ENCODE results near the gene ZBTB22. TPM values are rescaled to one million over a fixed set of nuclear protein-coding genes. Genes with fewer than 3 reads are reported as not detected.

ZBTB22 gene
- total and polyA plus RNA-seq, 4 donors, result 1.6 to 7.8 (median 4.7) TPM

DNA sequence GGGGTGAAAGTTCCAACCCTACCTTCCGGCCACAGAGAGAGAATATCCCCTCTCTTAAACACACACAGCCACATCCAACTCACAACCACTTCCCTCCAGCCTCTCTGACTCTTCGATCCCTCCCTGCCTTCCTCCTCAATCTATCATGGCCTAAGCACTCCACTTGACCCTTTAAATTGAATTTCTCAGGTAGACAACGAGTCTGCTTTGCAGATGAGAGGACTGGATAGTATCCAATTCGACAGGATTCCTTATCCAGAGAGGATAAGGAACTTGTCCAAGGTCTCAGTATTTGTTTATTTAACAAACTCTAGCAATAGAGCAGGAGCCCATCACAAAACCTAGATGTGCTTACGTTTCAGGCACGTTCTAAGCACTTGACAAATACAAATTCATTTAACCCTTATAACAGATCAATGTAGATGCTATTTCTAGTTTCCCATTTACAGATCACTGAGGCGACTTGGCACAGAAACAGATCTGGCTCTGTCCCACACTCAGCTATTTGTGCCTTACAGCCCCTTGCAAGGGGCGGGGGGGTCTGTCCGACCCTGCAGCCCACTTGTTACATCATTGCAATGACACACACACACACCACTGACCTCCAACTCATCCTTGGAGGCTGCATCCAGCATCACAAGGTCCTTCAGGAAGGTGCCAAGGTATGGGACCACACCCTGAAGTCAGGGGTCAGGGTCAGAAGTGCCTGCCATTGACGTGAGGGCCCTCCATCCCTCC is 23.3 kb downstream of the ZBTB22 start:
- WGBS, result 78% methylated on average over 10 of the region's 10 CpGs
- peaks cover 7 to 38% (median 15%) of the 10 kb centered on the region in 4 donors for H3K36me3 ChIP-seq (ENCODE audit: control insufficient read depth in 4 of 4, insufficient read depth in 3 of 4, low read depth in 1 of 4, low read length in 3 of 4)

DNA sequence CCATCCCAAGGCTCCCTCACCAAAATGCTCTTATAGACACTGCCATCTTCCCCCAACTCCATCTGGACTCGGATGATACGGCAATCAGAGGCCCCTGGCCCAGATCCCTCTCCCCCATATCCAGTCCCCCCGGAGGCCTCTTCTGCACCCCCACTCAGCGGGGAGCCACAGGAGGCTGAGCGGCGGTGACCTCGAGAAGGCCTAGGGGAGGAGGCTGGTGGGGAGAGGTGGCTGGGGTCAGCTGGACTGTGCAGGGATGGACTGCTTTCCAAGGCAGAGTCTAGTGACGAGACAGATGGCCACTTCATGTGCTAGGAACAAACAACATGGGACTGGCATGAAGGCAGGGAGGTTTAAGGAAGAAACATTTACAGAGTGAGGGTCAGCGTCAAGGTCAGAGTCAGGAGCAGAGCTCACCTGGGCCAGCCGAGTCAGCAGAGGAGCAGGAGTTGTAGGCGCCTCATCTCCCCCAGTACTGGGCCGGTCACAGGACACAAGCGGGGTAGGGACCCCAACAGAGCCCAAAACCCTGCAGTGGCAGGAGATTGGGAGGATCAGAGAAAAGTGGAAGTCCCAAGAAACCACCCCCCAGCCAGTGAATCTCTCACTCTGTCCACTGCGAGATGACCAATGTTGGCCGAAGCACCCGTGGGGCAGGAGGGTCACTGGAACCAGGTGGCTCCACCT is 24.4 kb downstream of the ZBTB22 start:
- H3K4me1 ChIP-seq (ENCODE audit: control insufficient read depth in 4 of 4, insufficient read depth in 4 of 4, low read length in 3 of 4), result peaks cover 14 to 39% (median 30%) of the 10 kb centered on the region in 4 donors
- TF ChIP-seq, protein P1, sequence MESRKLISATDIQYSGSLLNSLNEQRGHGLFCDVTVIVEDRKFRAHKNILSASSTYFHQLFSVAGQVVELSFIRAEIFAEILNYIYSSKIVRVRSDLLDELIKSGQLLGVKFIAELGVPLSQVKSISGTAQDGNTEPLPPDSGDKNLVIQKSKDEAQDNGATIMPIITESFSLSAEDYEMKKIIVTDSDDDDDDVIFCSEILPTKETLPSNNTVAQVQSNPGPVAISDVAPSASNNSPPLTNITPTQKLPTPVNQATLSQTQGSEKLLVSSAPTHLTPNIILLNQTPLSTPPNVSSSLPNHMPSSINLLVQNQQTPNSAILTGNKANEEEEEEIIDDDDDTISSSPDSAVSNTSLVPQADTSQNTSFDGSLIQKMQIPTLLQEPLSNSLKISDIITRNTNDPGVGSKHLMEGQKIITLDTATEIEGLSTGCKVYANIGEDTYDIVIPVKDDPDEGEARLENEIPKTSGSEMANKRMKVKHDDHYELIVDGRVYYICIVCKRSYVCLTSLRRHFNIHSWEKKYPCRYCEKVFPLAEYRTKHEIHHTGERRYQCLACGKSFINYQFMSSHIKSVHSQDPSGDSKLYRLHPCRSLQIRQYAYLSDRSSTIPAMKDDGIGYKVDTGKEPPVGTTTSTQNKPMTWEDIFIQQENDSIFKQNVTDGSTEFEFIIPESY (IDR thresholded peaks at IDR 0.05), result no peak
- TF ChIP-seq, protein P2, sequence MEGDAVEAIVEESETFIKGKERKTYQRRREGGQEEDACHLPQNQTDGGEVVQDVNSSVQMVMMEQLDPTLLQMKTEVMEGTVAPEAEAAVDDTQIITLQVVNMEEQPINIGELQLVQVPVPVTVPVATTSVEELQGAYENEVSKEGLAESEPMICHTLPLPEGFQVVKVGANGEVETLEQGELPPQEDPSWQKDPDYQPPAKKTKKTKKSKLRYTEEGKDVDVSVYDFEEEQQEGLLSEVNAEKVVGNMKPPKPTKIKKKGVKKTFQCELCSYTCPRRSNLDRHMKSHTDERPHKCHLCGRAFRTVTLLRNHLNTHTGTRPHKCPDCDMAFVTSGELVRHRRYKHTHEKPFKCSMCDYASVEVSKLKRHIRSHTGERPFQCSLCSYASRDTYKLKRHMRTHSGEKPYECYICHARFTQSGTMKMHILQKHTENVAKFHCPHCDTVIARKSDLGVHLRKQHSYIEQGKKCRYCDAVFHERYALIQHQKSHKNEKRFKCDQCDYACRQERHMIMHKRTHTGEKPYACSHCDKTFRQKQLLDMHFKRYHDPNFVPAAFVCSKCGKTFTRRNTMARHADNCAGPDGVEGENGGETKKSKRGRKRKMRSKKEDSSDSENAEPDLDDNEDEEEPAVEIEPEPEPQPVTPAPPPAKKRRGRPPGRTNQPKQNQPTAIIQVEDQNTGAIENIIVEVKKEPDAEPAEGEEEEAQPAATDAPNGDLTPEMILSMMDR (IDR thresholded peaks at IDR 0.05; ENCODE audit: low read depth, low read length, missing input control), result no peak
- no peak for TF ChIP-seq YY1 (IDR thresholded peaks at IDR 0.05)
- TF ChIP-seq EGR1 (IDR thresholded peaks at IDR 0.05; ENCODE audit: low read depth in 2 of 2), result no peak
- no peak for TF ChIP-seq RXRA (IDR thresholded peaks at IDR 0.05)
- no peak for TF ChIP-seq GABPA (IDR thresholded peaks at IDR 0.05 in 1 of 2, conservative IDR thresholded peaks at IDR 0.05 in 1 of 2)
- no peak for TF ChIP-seq SP1 (IDR thresholded peaks at IDR 0.05)
- no peak for TF ChIP-seq RAD21 (IDR thresholded peaks at IDR 0.05)
- TF ChIP-seq, protein P3, sequence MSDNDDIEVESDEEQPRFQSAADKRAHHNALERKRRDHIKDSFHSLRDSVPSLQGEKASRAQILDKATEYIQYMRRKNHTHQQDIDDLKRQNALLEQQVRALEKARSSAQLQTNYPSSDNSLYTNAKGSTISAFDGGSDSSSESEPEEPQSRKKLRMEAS (IDR thresholded peaks at IDR 0.05), result no peak
- no peak for TF ChIP-seq FOXA2 (IDR thresholded peaks at IDR 0.05)
- no peak for TF ChIP-seq HNF4G (IDR thresholded peaks at IDR 0.05)
- no peak for TF ChIP-seq JUND (IDR thresholded peaks at IDR 0.05)
- TF ChIP-seq NR2F2 (IDR thresholded peaks at IDR 0.05), result no peak

More for the DNA sequence above, 23.3 kb downstream of the ZBTB22 start:
- H3K27ac ChIP-seq (ENCODE audit: low read depth in 1 of 2, low read length in 2 of 2), result no peak overlapping the region
- no peaks in the 10 kb centered on the region for H3K9me3 ChIP-seq (ENCODE audit: control insufficient read depth in 4 of 4, low read length in 3 of 4)
- no peak overlapping the region for H3K4me3 ChIP-seq (ENCODE audit: low read depth in 1 of 3, low read length in 3 of 3)
- no peak for TF ChIP-seq FOXA1 (IDR thresholded peaks at IDR 0.05)
- TF ChIP-seq HNF4G (IDR thresholded peaks at IDR 0.05), result no peak
- no peak for TF ChIP-seq YY1 (IDR thresholded peaks at IDR 0.05)
- TF ChIP-seq, protein P4, sequence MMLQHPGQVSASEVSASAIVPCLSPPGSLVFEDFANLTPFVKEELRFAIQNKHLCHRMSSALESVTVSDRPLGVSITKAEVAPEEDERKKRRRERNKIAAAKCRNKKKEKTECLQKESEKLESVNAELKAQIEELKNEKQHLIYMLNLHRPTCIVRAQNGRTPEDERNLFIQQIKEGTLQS (IDR thresholded peaks at IDR 0.05), result no peak
- no peak for TF ChIP-seq RAD21 (IDR thresholded peaks at IDR 0.05)
- TF ChIP-seq EGR1 (IDR thresholded peaks at IDR 0.05; ENCODE audit: low read depth in 2 of 2), result no peak
- TF ChIP-seq, protein P1 (IDR thresholded peaks at IDR 0.05), result no peak
- TF ChIP-seq HNF4A (conservative IDR thresholded peaks at IDR 0.05), result no peak
- TF ChIP-seq SP1 (IDR thresholded peaks at IDR 0.05), result no peak
- TF ChIP-seq, protein P5, sequence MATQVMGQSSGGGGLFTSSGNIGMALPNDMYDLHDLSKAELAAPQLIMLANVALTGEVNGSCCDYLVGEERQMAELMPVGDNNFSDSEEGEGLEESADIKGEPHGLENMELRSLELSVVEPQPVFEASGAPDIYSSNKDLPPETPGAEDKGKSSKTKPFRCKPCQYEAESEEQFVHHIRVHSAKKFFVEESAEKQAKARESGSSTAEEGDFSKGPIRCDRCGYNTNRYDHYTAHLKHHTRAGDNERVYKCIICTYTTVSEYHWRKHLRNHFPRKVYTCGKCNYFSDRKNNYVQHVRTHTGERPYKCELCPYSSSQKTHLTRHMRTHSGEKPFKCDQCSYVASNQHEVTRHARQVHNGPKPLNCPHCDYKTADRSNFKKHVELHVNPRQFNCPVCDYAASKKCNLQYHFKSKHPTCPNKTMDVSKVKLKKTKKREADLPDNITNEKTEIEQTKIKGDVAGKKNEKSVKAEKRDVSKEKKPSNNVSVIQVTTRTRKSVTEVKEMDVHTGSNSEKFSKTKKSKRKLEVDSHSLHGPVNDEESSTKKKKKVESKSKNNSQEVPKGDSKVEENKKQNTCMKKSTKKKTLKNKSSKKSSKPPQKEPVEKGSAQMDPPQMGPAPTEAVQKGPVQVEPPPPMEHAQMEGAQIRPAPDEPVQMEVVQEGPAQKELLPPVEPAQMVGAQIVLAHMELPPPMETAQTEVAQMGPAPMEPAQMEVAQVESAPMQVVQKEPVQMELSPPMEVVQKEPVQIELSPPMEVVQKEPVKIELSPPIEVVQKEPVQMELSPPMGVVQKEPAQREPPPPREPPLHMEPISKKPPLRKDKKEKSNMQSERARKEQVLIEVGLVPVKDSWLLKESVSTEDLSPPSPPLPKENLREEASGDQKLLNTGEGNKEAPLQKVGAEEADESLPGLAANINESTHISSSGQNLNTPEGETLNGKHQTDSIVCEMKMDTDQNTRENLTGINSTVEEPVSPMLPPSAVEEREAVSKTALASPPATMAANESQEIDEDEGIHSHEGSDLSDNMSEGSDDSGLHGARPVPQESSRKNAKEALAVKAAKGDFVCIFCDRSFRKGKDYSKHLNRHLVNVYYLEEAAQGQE (IDR thresholded peaks at IDR 0.05), result no peak
- TF ChIP-seq, protein P3 (IDR thresholded peaks at IDR 0.05), result no peak
- no peaks in the 10 kb centered on the region for H3K27me3 ChIP-seq (ENCODE audit: control insufficient read depth in 4 of 4, insufficient read depth in 4 of 4, low read length in 3 of 4)
- H3K9ac ChIP-seq (ENCODE audit: low read depth in 1 of 2, low read length in 2 of 2), result no peak overlapping the region
- no peak for DNase-seq (ENCODE audit: low spot score)
- H3K4me1 ChIP-seq (ENCODE audit: control insufficient read depth in 4 of 4, insufficient read depth in 4 of 4, low read length in 3 of 4), result peaks cover 11 to 34% (median 29%) of the 10 kb centered on the region in 4 donors

More for the DNA sequence above, 24.4 kb downstream of the ZBTB22 start:
- H3K36me3 ChIP-seq (ENCODE audit: control insufficient read depth in 4 of 4, insufficient read depth in 3 of 4, low read depth in 1 of 4, low read length in 3 of 4), result peaks cover 7 to 38% (median 15%) of the 10 kb centered on the region in 4 donors
- no peaks in the 10 kb centered on the region for H3K9me3 ChIP-seq (ENCODE audit: control insufficient read depth in 4 of 4, low read length in 3 of 4)
- no peak overlapping the region for H3K4me3 ChIP-seq (ENCODE audit: low read depth in 1 of 3, low read length in 3 of 3)
- H3K27ac ChIP-seq (ENCODE audit: low read depth in 1 of 2, low read length in 2 of 2), result no peak overlapping the region
- DNase-seq (ENCODE audit: low spot score), result no peak
- H3K27me3 ChIP-seq (ENCODE audit: control insufficient read depth in 4 of 4, insufficient read depth in 4 of 4, low read length in 3 of 4), result no peaks in the 10 kb centered on the region
- H3K9ac ChIP-seq (ENCODE audit: low read depth in 1 of 2, low read length in 2 of 2), result no peak overlapping the region
- 94% methylated on average over 16 of the region's 16 CpGs for WGBS

Data from liver (tissue), 9 donors.